Stomach smooth muscle (tissue), 2 donors: Measurements from ENCODE around the gene GALK1.
A peak's percentile ranks its signal among the peaks of the same experiment; 100 is the strongest.

Experiments
- H3K27ac ChIP-seq: one replicate; pipeline ENCODE4 v1.7.0; 2013; ENCODE audit warnings: mild to moderate bottlenecking, low read length, inconsistent platforms
- H3K27me3 ChIP-seq, 2 donors: one replicate each; pipeline ENCODE4 v1.7.0; 2013; ENCODE audit warnings: low read length in 2 of 2; ENCODE audit not compliant: insufficient read depth in 2 of 2, control insufficient read depth in 1 of 2
- H3K36me3 ChIP-seq, 2 donors: one replicate each; pipeline ENCODE4 v1.7.0; 2013; ENCODE audit warnings: low read length in 2 of 2; ENCODE audit not compliant: control insufficient read depth in 2 of 2, insufficient read depth in 2 of 2
- H3K4me1 ChIP-seq: one replicate; pipeline ENCODE4 v1.7.0; 2013; ENCODE audit warnings: low read length; ENCODE audit not compliant: control insufficient read depth, insufficient read depth
- H3K4me3 ChIP-seq, 2 donors: one replicate each; pipeline ENCODE4 v1.7.0; 2013; ENCODE audit warnings: low read length in 2 of 2
- H3K9ac ChIP-seq, 2 donors: one replicate each; pipeline ENCODE4 v1.7.0; 2013; ENCODE audit warnings: low read length in 2 of 2, mild to moderate bottlenecking in 1 of 2
- H3K9me3 ChIP-seq, 2 donors: one replicate each; pipeline ENCODE4 v1.7.0; 2013; ENCODE audit warnings: low read length in 2 of 2; ENCODE audit not compliant: control insufficient read depth in 2 of 2
- donor health status: healthy.
- donor health status: Pancreatic carcinoma.

Gene GALK1

GRCh38 chr17:75721463-75722011 is 43.5 kb downstream of the GALK1 start:
- H3K36me3 ChIP-seq = no peaks in the 10 kb centered on the region
- H3K9me3 ChIP-seq = no peaks in the 10 kb centered on the region
- H3K4me3 ChIP-seq = peak overlapping the region in 1 of 2 donors; percentile 52
- H3K27ac ChIP-seq = peak overlapping the region; percentile 6
- peaks cover 35 to 36% of the 10 kb centered on the region in 2 donors for H3K27me3 ChIP-seq
- peak overlapping the region in 1 of 2 donors; percentile 51 for H3K9ac ChIP-seq
- peaks cover 13% of the 10 kb centered on the region for H3K4me1 ChIP-seq

- H3K9ac ChIP-seq = peak within 1 kb of the TSS; percentile 15 to 51
Observed at GRCh38 chr17:75720656-75721462, 44.1 kb downstream of the GALK1 start, which contains the start of gene ITGB4. ITGB4 (plus strand) TSS chr17:75721459; CDS start chr17:75724704, 3,245 bp downstream.

GRCh38 chr17:75719732-75720131 is 45.3 kb downstream of the GALK1 start:
- H3K36me3 ChIP-seq = no peaks in the 10 kb centered on the region
- peaks cover 13% of the 10 kb centered on the region for H3K4me1 ChIP-seq
- no peak overlapping the region for H3K9ac ChIP-seq
- no peak overlapping the region for H3K27ac ChIP-seq
- no peaks in the 10 kb centered on the region for H3K9me3 ChIP-seq
- no peak overlapping the region for H3K4me3 ChIP-seq
- peaks cover 31 to 35% of the 10 kb centered on the region in 2 donors for H3K27me3 ChIP-seq

More at GRCh38 chr17:75720656-75721462, 44.1 kb downstream of the GALK1 start, which contains the start of gene ITGB4:
- peak within 1 kb of the TSS; percentile 6 for H3K27ac ChIP-seq
- peaks cover 13% of the 10 kb centered on the region for H3K4me1 ChIP-seq
- H3K4me3 ChIP-seq = peak within 1 kb of the TSS; percentile 7 to 55
- H3K9me3 ChIP-seq = no peaks in the 10 kb centered on the region
- H3K27me3 ChIP-seq = peaks cover 35 to 36% of the 10 kb centered on the region in 2 donors
- no peaks in the 10 kb centered on the region for H3K36me3 ChIP-seq

GRCh38 chr17:75712446-75712845 is 52.5 kb downstream of the GALK1 start:
- H3K9ac ChIP-seq = no peak overlapping the region
- H3K27ac ChIP-seq = no peak overlapping the region
- no peaks in the 10 kb centered on the region for H3K4me1 ChIP-seq
- H3K9me3 ChIP-seq = no peaks in the 10 kb centered on the region
- H3K36me3 ChIP-seq = peaks cover 2 to 6% of the 10 kb centered on the region in 2 donors
- H3K4me3 ChIP-seq = no peak overlapping the region
- no peaks in the 10 kb centered on the region for H3K27me3 ChIP-seq
